Measurements from ENCODE around the gene SND1. TPM values are rescaled to one million over a fixed set of nuclear protein-coding genes. Genes with fewer than 3 reads are reported as not detected.

The SND1 gene
- total RNA-seq, 1 donor from 2014 or later: 88.5 TPM

- no peak for DNase-seq
Observed at GRCh38 chr7:128121711-128122530, 469.9 kb downstream of the SND1 start.

GRCh38 chr7:128122576-128123290, 470.7 kb downstream of the SND1 start:
- no peak for DNase-seq

GRCh38 chr7:128123291-128124037, 471.5 kb downstream of the SND1 start:
- DNase-seq: no peak

- DNase-seq: no peak
Observed at GRCh38 chr7:128124786-128125185, 472.8 kb downstream of the SND1 start.

- DNase-seq: no peak
Observed at GRCh38 chr7:128125816-128126215, 473.8 kb downstream of the SND1 start.

- no peak for DNase-seq
Observed at GRCh38 chr7:128128401-128128800, 476.4 kb downstream of the SND1 start.

GRCh38 chr7:128129224-128129864, 477.4 kb downstream of the SND1 start:
- no peak for DNase-seq

GRCh38 chr7:128131115-128131514, 479.1 kb downstream of the SND1 start:
- no peak for DNase-seq

- no peak for DNase-seq
Observed at GRCh38 chr7:128131731-128132130, 479.7 kb downstream of the SND1 start.

- DNase-seq: no peak
Observed at GRCh38 chr7:128132426-128133069, 480.6 kb downstream of the SND1 start.

GRCh38 chr7:128135159-128135514, 483.1 kb downstream of the SND1 start:
- no peak for DNase-seq

GRCh38 chr7:128135515-128136214, 483.7 kb downstream of the SND1 start:
- DNase-seq: no peak

- no peak for DNase-seq
Observed at GRCh38 chr7:128136215-128136597, 484.2 kb downstream of the SND1 start.

- no peak for DNase-seq
Observed at GRCh38 chr7:128137181-128137580, 485.2 kb downstream of the SND1 start.

- DNase-seq: no peak
Observed at GRCh38 chr7:128139406-128139805, 487.4 kb downstream of the SND1 start.

GRCh38 chr7:128141683-128142195, 489.7 kb downstream of the SND1 start:
- DNase-seq: no peak

Small RNAs within 50 kb of the gene (small RNA-seq; reads per million reads assigned to genes)
- gene MIR593 (ENCODE audit: low replicate concordance): not detected

Other genes with a start within 250 kb of the SND1 start
- 9.5 TPM for gene GCC1, start 66.6 kb upstream of the SND1 start, total RNA-seq
- 87.0 TPM for gene ARF5, start 63.8 kb upstream of the SND1 start, total RNA-seq
- 1.1 TPM for gene FSCN3, start 58.5 kb upstream of the SND1 start, total RNA-seq
- gene PAX4, start 34.1 kb upstream of the SND1 start, total RNA-seq: not detected